HL-60 (cell line): ENCODE results near the gene SOAT2.

Experiments
- DNase-seq, 2 experiments: peaks; one replicate each; pipeline ENCODE4 v3.0.0-alpha.2; 2010 to 2020; ENCODE audit warnings: low read depth in 1 of 2, low spot score in 1 of 2
- H3K27ac ChIP-seq: fragments of 250-450 bp; sonication (Bioruptor Pico); replicated peaks from 2 replicates; pipeline ENCODE4 v1.5.1; 2020; ENCODE audit warnings: mild to moderate bottlenecking, moderate library complexity
- H3K27me3 ChIP-seq: fragments of 250-450 bp; sonication (Bioruptor Pico); 2 replicates; pipeline ENCODE4 v1.5.1; 2021; ENCODE audit warnings: mild to moderate bottlenecking, moderate library complexity; ENCODE audit not compliant: insufficient read depth, poor library complexity, severe bottlenecking
- H3K4me3 ChIP-seq: replicated peaks from 2 replicates; pipeline ENCODE4 v1.5.1; 2011; ENCODE audit warnings: mild to moderate bottlenecking, control low read depth, low read length; ENCODE audit not compliant: insufficient read depth
- GABPA ChIP-seq: IDR thresholded peaks from 2 replicates; pipeline ENCODE4 v1.6.1; 2012; ENCODE audit warnings: low read depth
- POLR2AphosphoS5 ChIP-seq: IDR thresholded peaks from 2 replicates; pipeline ENCODE4 v1.6.1; 2012; ENCODE audit warnings: low read depth
- SPI1 ChIP-seq: IDR thresholded peaks from 2 replicates; pipeline ENCODE4 v1.6.1; 2012; ENCODE audit warnings: low read depth, mild to moderate bottlenecking, borderline replicate concordance
- long read RNA-seq: library from polyadenylated mRNA; unstranded; transcript quantifications from one replicate; pipeline ENCODE4 v2.0.0, GENCODE V29; 2020
- TF ChIP-seq, protein P1 (sequence below): IDR thresholded peaks from one replicate; pipeline ENCODE4 v1.5.1; 2011; ENCODE audit warnings: low read length, control low read depth, inconsistent platforms; ENCODE audit not compliant: insufficient read depth
- TF ChIP-seq, protein P2 (sequence below): IDR thresholded peaks from 2 replicates; pipeline ENCODE4 v1.6.1; 2012; ENCODE audit warnings: low read depth; ENCODE audit not compliant: insufficient replicate concordance

Gene SOAT2, protein sequence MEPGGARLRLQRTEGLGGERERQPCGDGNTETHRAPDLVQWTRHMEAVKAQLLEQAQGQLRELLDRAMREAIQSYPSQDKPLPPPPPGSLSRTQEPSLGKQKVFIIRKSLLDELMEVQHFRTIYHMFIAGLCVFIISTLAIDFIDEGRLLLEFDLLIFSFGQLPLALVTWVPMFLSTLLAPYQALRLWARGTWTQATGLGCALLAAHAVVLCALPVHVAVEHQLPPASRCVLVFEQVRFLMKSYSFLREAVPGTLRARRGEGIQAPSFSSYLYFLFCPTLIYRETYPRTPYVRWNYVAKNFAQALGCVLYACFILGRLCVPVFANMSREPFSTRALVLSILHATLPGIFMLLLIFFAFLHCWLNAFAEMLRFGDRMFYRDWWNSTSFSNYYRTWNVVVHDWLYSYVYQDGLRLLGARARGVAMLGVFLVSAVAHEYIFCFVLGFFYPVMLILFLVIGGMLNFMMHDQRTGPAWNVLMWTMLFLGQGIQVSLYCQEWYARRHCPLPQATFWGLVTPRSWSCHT
- long read RNA-seq: 0 reads

DNA sequence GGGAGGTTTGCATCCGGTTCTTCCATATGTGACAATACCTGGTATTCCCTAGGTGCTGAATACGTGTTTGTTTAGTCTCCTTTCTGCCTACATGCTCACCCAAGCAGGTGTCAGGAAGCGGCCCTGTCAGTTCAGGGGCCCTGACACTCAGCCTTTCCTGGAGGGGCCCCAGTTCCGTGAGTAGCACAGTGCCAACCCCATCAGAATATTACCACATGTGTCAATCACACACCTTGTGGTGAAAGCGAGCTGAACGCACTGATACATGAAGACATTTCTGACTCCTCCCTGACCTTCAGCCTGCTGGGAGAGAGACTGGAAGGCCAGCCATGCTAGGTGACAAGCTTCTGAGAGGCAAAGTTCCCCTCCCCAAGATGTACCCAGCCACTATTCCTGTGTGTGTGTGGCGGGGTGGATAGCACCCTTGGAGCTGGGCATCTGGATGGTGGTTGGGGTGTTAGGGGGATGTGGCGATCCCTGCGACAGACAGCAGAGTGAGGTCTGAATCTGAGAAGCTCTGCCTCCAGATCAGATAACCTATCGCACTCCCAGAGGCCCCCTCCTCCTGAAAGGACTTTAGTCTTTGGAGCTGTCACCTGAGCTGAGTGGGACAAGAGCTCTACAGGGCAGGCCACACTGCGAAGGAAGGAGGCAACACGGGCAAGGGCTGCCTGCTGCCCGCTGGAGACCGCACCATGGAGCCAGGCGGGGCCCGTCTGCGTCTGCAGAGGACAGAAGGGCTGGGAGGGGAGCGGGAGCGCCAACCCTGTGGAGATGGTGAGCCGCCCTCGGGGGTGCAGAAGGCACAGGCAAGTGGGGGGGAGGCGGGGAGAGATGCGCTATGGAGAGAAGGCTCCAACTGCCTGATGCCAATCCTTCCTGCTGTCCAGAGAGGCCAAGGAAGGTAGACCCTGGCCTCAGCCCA is at the start of gene SOAT2:
Gene SOAT2 (plus strand): TSS at position 604 of the 925 bp plus-strand sequence. CDS start 92 bp downstream, at position 696.
- TF ChIP-seq, protein P1, sequence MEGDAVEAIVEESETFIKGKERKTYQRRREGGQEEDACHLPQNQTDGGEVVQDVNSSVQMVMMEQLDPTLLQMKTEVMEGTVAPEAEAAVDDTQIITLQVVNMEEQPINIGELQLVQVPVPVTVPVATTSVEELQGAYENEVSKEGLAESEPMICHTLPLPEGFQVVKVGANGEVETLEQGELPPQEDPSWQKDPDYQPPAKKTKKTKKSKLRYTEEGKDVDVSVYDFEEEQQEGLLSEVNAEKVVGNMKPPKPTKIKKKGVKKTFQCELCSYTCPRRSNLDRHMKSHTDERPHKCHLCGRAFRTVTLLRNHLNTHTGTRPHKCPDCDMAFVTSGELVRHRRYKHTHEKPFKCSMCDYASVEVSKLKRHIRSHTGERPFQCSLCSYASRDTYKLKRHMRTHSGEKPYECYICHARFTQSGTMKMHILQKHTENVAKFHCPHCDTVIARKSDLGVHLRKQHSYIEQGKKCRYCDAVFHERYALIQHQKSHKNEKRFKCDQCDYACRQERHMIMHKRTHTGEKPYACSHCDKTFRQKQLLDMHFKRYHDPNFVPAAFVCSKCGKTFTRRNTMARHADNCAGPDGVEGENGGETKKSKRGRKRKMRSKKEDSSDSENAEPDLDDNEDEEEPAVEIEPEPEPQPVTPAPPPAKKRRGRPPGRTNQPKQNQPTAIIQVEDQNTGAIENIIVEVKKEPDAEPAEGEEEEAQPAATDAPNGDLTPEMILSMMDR: no peak
- TF ChIP-seq GABPA (no peak), SPI1 (no peak), POLR2AphosphoS5 (no peak; the same call in 1 of the 2 replicates)
- TF ChIP-seq, protein P2, sequence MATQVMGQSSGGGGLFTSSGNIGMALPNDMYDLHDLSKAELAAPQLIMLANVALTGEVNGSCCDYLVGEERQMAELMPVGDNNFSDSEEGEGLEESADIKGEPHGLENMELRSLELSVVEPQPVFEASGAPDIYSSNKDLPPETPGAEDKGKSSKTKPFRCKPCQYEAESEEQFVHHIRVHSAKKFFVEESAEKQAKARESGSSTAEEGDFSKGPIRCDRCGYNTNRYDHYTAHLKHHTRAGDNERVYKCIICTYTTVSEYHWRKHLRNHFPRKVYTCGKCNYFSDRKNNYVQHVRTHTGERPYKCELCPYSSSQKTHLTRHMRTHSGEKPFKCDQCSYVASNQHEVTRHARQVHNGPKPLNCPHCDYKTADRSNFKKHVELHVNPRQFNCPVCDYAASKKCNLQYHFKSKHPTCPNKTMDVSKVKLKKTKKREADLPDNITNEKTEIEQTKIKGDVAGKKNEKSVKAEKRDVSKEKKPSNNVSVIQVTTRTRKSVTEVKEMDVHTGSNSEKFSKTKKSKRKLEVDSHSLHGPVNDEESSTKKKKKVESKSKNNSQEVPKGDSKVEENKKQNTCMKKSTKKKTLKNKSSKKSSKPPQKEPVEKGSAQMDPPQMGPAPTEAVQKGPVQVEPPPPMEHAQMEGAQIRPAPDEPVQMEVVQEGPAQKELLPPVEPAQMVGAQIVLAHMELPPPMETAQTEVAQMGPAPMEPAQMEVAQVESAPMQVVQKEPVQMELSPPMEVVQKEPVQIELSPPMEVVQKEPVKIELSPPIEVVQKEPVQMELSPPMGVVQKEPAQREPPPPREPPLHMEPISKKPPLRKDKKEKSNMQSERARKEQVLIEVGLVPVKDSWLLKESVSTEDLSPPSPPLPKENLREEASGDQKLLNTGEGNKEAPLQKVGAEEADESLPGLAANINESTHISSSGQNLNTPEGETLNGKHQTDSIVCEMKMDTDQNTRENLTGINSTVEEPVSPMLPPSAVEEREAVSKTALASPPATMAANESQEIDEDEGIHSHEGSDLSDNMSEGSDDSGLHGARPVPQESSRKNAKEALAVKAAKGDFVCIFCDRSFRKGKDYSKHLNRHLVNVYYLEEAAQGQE: no peak
- Histone ChIP-seq H3K27me3 (no peaks in the 10 kb centered on the region), H3K27ac (peak within 1 kb of the TSS; percentile 49), H3K4me3 (no peak within 1 kb of the TSS)
- peak in 1 of 2 experiments; percentile 40 for DNase-seq

DNA sequence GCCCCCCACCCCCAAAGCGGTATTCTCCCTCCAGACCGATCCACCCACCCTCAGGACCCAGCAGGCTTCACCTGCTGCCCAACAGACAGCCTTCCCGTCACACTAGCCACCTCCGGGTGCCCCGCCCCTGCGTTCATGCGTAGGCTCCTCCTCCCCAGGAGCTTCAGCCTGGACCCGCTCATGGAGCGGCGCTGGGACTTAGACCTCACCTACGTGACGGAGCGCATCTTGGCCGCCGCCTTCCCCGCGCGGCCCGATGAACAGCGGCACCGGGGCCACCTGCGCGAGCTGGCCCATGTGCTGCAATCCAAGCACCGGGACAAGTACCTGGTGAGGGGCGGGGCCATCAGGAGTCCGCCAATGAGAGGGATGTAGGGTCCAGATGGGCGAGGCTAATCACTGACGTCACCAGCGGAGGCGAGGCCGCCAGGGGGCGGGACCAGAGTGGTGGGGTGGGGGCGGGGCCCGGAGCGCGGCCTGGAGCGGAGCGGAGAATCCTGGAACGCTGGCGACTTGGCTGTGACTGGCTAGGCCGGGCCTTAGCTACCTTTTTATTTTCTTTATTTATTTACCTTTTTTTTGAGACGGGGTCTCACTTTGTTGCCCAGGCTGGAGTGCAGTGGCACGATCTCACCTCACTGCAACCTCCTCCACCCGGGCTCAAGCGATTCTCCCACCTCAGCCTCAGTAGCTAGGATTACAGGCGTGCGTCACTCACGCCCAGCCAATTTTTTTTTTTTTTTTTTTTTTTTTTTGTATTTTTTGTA is 49.0 kb upstream of the SOAT2 start:
- Histone ChIP-seq H3K27ac (no peak overlapping the region), H3K27me3 (peaks cover 2% of the 10 kb centered on the region), H3K4me3 (peak overlapping the region; percentile 89)
- TF ChIP-seq, protein P1: no peak
- TF ChIP-seq POLR2AphosphoS5 (no peak), GABPA (no peak), SPI1 (no peak)
- TF ChIP-seq, protein P2: no peak
- peak; percentile 79 to 86 for DNase-seq

DNA sequence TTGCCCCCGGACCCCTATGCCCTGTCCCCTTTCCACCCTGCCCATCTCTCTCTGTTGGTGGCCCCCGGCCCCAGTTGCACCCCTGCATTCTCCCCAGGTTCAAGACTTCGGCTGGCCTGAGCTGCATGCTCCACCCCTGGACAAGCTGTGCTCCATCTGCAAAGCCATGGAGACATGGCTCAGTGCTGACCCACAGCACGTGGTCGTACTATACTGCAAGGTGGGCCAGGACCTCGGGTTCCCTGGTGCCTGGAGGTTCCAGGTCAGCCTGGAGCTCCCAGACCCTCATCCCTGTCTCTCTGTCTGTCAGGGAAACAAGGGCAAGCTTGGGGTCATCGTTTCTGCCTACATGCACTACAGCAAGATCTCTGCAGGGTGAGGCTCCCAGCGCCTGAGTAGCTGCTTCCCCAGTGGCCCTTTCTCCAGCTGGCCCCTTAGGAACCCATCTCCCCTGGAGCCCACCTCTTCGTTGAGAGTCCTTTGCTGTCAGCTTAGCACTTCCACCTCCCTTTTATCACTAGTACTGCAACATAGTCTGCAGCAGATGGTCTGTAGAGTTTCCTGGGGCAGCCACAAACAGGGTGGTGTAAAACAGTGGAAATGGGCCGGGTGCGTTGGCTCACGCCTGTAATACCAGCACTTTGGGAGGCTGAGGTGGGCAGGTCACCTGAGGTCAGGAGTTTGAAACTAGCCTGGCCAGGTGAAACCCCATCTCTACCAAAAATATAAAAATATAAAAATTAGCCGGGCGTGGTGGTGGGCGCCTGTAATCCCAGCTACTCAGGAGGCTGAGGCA is 47.6 kb upstream of the SOAT2 start:
- H3K27ac ChIP-seq: no peak overlapping the region
- H3K4me3 ChIP-seq: no peak overlapping the region
- DNase-seq: no peak
- peaks cover 7% of the 10 kb centered on the region for H3K27me3 ChIP-seq
- TF ChIP-seq GABPA: no peak
- TF ChIP-seq, protein P2: no peak
